ENCODE measurements around the gene ZNF529.

GRCh38 chr19:36528921-36529518, 44.1 kb downstream of the ZNF529 start:
- TF ChIP-seq ZNF619 (CRISPR knock-in tag; IDR thresholded peaks at IDR 0.05) (0 out of 2 replicates have a peak, but pooled peaks have one; percentile 48), NFATC3 (CRISPR knock-in tag; IDR thresholded peaks at IDR 0.05) (no peak), EZH2 (conservative IDR thresholded peaks at IDR 0.05; ENCODE audit: low read depth, low read length) (no peak), ZBTB25 (CRISPR knock-in tag; IDR thresholded peaks at IDR 0.05) (no peak), CTCF (CRISPR knock-in tag; IDR thresholded peaks at IDR 0.05) (no peak)

Measured in HepG2 (cell line).